Nephron (organoid): Measurements from ENCODE around the gene TLCD3B.

Experiments used
- H3K27ac Mint-ChIP-seq, 3 experiments: 2 replicates each; pipeline ENCODE4 v1.8.0; 2020; ENCODE audit warnings: mixed read lengths in 3 of 3, mild to moderate bottlenecking in 2 of 3, moderate library complexity in 1 of 3
- H3K27me3 Mint-ChIP-seq: 2 replicates; pipeline ENCODE4 v1.8.0; 2021; ENCODE audit warnings: low read depth, mild to moderate bottlenecking, moderate library complexity, mixed read lengths
- H3K36me3 Mint-ChIP-seq: 2 replicates; pipeline ENCODE4 v1.8.0; 2020; ENCODE audit warnings: low read depth, mixed read lengths
- H3K4me1 Mint-ChIP-seq: 2 replicates; pipeline ENCODE4 v1.8.0; 2020; ENCODE audit warnings: mixed read lengths
- H3K4me3 Mint-ChIP-seq, 3 experiments: 2 replicates each; pipeline ENCODE4 v1.8.0; 2020; ENCODE audit warnings: mild to moderate bottlenecking in 3 of 3, mixed read lengths in 3 of 3, moderate library complexity in 2 of 3
- H3K9me3 Mint-ChIP-seq: 2 replicates; pipeline ENCODE4 v1.8.0; 2020; ENCODE audit warnings: mixed read lengths
- TF ChIP-seq, protein P1 (sequence below), 3 experiments: fragments of 200-600 bp; sonication (generic); IDR thresholded peaks; one replicate each; pipeline ENCODE4 v1.5.0; 2021; ENCODE audit warnings: antibody characterized with exemption in 3 of 3; ENCODE audit not compliant: unreplicated experiment in 3 of 3

The TLCD3B gene

DNA sequence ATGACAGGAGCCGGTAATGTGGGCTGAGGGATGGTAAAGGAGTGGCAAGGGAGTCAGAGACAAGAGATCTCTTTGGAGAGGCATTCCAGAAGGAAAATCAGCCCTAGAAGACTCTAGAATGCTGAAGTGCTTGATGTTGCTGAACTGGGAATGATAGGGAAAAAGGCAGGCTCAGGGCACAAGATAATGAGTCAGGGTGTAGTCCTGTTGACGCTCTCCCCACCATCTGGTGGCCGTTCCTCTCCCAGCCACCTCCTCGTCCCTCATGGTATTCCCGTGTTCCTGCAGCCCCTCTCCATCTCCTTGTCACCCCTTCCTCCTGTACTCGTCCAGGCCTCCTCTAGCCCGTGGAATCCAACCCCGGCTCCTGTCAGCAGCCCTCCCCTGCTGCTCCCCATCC is 23.4 kb upstream of the TLCD3B start:
- peaks cover 4% of the 10 kb centered on the region for H3K36me3 Mint-ChIP-seq
- peak overlapping the region; percentile 81 to 87 (median 84) for H3K4me3 Mint-ChIP-seq
- H3K9me3 Mint-ChIP-seq: no peaks in the 10 kb centered on the region
- H3K27ac Mint-ChIP-seq: peak overlapping the region in 2 of 3 experiments; percentile 51
- TF ChIP-seq, protein P1, sequence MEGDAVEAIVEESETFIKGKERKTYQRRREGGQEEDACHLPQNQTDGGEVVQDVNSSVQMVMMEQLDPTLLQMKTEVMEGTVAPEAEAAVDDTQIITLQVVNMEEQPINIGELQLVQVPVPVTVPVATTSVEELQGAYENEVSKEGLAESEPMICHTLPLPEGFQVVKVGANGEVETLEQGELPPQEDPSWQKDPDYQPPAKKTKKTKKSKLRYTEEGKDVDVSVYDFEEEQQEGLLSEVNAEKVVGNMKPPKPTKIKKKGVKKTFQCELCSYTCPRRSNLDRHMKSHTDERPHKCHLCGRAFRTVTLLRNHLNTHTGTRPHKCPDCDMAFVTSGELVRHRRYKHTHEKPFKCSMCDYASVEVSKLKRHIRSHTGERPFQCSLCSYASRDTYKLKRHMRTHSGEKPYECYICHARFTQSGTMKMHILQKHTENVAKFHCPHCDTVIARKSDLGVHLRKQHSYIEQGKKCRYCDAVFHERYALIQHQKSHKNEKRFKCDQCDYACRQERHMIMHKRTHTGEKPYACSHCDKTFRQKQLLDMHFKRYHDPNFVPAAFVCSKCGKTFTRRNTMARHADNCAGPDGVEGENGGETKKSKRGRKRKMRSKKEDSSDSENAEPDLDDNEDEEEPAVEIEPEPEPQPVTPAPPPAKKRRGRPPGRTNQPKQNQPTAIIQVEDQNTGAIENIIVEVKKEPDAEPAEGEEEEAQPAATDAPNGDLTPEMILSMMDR (IDR thresholded peaks at IDR 0.05; ENCODE audit: unreplicated experiment in 3 of 3): no peak
- H3K4me1 Mint-ChIP-seq: peaks cover 43% of the 10 kb centered on the region
- no peaks in the 10 kb centered on the region for H3K27me3 Mint-ChIP-seq

DNA sequence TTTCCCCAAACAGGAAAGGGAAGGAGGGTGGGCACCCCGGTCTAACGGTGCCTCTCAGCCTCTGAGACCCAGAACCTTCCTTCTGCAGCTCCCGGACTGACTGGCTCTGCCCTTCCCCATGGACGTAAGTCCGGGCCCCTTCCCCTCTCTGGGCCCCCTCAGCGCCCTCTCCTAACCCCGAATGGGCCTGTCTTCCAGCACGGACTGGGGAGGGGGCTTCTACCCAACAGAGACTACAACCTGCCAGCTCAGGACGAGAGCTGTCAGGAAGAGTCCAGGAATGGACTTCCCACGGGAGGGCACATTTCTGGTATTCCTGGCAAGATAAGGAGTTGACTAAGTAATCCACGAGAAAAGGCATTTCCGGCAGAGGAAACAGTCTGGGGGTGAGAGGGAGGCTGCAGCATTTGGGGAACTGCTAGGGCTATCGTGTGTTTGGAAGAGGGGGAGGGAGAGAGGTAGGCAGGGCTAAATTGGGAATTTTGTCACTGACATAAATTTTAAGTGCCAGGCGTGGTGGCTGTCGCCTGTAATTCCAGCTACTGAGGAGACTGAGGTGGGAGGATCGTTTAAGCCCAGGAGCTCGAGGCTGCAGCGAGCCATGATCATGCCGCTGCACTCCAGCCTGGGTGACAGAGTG is 22.4 kb upstream of the TLCD3B start:
- TF ChIP-seq, protein P1 (IDR thresholded peaks at IDR 0.05; ENCODE audit: unreplicated experiment in 3 of 3): no peak
- H3K9me3 Mint-ChIP-seq: no peaks in the 10 kb centered on the region
- H3K27me3 Mint-ChIP-seq: no peaks in the 10 kb centered on the region
- H3K36me3 Mint-ChIP-seq: no peaks in the 10 kb centered on the region
- peaks cover 38% of the 10 kb centered on the region for H3K4me1 Mint-ChIP-seq
- peak overlapping the region; percentile 35 to 76 (median 48) for H3K27ac Mint-ChIP-seq
- peak overlapping the region; percentile 89 to 92 (median 89) for H3K4me3 Mint-ChIP-seq

DNA sequence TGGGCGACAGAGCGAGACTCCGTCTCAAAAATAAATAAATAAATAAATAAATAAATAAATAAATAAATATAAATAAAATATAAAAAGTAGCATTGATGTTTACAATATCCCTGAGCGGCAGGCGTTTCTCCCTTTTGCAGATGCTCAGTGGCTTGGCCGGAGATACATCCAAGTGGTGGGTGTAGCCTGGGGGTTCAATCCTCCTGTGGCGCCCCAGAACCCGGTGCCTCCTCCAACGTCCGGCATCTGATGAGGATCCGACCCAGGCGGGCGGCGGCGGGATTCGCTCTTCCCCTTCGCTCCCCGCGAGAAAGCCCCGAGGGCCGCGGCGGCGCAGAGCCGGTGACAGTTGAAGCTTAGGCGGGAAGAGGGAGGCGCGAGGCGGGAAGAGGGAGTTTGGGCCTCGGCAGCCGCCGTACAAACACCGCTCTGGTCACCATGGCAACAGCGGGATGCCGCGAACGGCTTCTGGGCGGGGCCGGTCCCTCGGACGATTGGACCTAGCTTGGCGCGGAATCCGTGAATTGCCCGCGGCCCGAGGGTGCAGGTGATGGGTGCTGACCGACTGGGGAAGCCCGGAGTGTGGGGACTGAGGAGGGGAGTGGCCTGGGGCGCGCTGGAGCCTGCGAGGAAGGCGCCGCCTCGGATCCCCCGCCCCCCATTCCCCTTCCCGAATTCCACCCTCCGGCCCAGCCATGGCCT is 21.8 kb upstream of the TLCD3B start:
- Mint-ChIP-seq H3K27me3 (no peaks in the 10 kb centered on the region), H3K4me3 (peak overlapping the region; percentile 89 to 95 (median 92)), H3K4me1 (peaks cover 34% of the 10 kb centered on the region), H3K27ac (peak overlapping the region; percentile 27 to 54 (median 41)), H3K36me3 (no peaks in the 10 kb centered on the region), H3K9me3 (no peaks in the 10 kb centered on the region)
- TF ChIP-seq, protein P1 (IDR thresholded peaks at IDR 0.05; ENCODE audit: unreplicated experiment in 3 of 3): no peak

DNA sequence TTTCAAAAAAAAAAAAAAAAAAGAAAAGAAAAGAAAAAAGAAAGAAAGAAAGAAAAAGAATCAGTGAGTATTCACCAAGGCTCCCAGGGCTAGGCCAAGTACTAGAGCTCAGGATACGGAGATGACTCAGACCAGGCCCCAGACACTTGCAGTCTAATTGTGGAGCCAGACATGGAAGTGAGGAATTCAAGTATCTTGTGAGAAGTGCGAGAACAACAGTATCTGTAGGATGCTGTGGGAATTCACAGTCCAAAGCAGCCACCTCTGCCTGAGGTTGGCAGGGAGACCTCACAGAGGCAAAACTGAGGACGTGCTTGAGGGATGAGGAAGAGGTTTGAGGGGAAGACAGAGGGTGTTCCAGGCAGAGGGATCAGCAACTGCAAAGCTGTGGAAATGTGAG is 20.4 kb upstream of the TLCD3B start:
- Mint-ChIP-seq H3K27me3 (peaks cover 5% of the 10 kb centered on the region), H3K36me3 (no peaks in the 10 kb centered on the region), H3K27ac (peak overlapping the region; percentile 36 to 82 (median 53)), H3K4me3 (peak overlapping the region; percentile 85 to 92 (median 90)), H3K4me1 (peaks cover 26% of the 10 kb centered on the region), H3K9me3 (no peaks in the 10 kb centered on the region)
- TF ChIP-seq, protein P1 (IDR thresholded peaks at IDR 0.05; ENCODE audit: unreplicated experiment in 3 of 3): no peak

DNA sequence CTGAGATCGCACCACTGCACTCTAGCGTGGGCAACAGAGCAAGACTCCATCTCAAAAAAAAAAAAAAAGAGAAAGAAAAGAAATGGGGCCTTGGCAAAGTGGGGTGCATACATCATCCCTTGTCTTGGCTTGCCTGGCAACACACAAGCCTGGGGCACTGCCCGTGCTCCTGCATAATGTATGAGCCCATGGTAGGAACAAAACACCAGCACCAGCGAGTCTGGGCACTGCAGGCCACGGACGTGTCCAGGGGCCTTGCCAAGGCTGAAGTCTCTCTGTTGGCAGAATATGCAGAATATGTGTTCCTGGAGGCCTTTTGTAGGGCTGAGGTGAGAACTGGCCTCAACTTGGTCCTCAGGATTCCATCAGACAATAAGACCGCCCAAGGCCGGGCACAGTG is 18.8 kb upstream of the TLCD3B start:
- TF ChIP-seq, protein P1 (IDR thresholded peaks at IDR 0.05; ENCODE audit: unreplicated experiment in 3 of 3): no peak
- Mint-ChIP-seq H3K36me3 (no peaks in the 10 kb centered on the region), H3K27me3 (peaks cover 5% of the 10 kb centered on the region), H3K4me1 (peaks cover 22% of the 10 kb centered on the region), H3K9me3 (no peaks in the 10 kb centered on the region), H3K27ac (no peak overlapping the region), H3K4me3 (peak overlapping the region in 1 of 3 experiments; percentile 40)
